ENCODE data around the gene ULK4. TPM values are rescaled to one million over a fixed set of nuclear protein-coding genes. Genes with fewer than 3 reads are reported as not detected.

Gene ULK4
- total RNA-seq, 1 experiment from 2014 or later: 6.3 TPM

DNA sequence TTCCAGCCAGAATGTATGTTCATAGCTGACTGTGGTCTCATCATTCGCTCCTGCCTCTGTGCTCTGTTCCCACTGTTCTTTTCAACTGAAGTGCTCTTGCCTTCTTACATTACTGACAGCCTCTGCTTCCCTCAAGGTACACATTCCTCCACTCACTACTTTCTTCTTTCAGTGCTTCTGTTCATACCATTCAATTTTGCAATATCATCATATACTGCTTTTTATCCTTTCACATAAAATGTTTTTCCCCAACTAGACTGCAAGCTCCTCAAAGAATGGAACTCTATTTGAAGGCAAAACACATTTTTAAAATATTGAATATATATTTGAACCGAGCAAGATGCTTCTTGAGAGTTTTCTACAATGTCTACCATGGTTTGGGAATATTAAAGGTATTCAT lies 471.5 kb downstream of the ULK4 start (continued):
- TF ChIP-seq, protein P1, sequence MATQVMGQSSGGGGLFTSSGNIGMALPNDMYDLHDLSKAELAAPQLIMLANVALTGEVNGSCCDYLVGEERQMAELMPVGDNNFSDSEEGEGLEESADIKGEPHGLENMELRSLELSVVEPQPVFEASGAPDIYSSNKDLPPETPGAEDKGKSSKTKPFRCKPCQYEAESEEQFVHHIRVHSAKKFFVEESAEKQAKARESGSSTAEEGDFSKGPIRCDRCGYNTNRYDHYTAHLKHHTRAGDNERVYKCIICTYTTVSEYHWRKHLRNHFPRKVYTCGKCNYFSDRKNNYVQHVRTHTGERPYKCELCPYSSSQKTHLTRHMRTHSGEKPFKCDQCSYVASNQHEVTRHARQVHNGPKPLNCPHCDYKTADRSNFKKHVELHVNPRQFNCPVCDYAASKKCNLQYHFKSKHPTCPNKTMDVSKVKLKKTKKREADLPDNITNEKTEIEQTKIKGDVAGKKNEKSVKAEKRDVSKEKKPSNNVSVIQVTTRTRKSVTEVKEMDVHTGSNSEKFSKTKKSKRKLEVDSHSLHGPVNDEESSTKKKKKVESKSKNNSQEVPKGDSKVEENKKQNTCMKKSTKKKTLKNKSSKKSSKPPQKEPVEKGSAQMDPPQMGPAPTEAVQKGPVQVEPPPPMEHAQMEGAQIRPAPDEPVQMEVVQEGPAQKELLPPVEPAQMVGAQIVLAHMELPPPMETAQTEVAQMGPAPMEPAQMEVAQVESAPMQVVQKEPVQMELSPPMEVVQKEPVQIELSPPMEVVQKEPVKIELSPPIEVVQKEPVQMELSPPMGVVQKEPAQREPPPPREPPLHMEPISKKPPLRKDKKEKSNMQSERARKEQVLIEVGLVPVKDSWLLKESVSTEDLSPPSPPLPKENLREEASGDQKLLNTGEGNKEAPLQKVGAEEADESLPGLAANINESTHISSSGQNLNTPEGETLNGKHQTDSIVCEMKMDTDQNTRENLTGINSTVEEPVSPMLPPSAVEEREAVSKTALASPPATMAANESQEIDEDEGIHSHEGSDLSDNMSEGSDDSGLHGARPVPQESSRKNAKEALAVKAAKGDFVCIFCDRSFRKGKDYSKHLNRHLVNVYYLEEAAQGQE (IDR thresholded peaks at IDR 0.05; ENCODE audit: low read depth): no peak
- TF ChIP-seq ELF1 (IDR thresholded peaks at IDR 0.05; ENCODE audit: borderline replicate concordance, low read depth): no peak

DNA sequence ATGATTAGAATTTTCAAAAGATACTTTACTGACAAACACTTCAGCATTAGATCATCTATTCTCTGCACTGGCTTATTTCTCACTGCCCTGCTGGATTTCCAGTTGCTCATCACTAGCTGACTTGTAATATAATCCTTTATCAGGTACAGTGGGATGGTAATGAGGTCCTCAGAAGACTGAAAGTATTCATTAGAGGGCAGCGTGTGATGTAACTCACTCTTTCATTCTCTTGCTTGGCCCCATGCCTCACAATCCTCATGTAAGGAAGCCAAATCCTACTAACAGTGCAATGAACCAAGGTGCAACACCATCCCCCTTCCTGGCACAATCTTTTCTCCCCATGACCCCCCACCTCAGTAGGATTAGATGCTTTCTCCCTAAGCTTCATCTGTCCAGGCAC lies 472.7 kb downstream of the ULK4 start:
- DNase-seq (ENCODE audit: low read depth, low spot score): no peak
- Histone ChIP-seq H3K27me3 (ENCODE audit: insufficient read depth, low read length) (peaks cover 5% of the 10 kb centered on the region; the same call in 1 of the 2 replicates), H2AFZ (ENCODE audit: low read depth, low read length, poor library complexity, severe bottlenecking) (no peak overlapping the region), H3K9ac (ENCODE audit: low read length) (no peak overlapping the region), H3K36me3 (ENCODE audit: control insufficient read depth in 1 of 2, insufficient read depth in 2 of 2, low read length in 2 of 2) (no peaks in the 10 kb centered on the region), H3K9me3 (ENCODE audit: control insufficient read depth in 1 of 2, insufficient read depth in 1 of 2, low read depth in 1 of 2, low read length in 2 of 2) (no peaks in the 10 kb centered on the region), H3K9me2 (ENCODE audit: insufficient read depth) (no peaks in the 10 kb centered on the region), H3K4me3 (replicated peaks in 1 of 2; ENCODE audit: low read depth in 1 of 2, low read length in 2 of 2) (no peak overlapping the region), H3K4me2 (ENCODE audit: low read length) (no peak overlapping the region), H4K20me1 (ENCODE audit: insufficient read depth) (no peaks in the 10 kb centered on the region), H3K79me2 (ENCODE audit: insufficient read depth, low read length) (no peaks in the 10 kb centered on the region), H3K27ac (ENCODE audit: low read depth, low read length) (no peak overlapping the region), H3K4me1 (ENCODE audit: control insufficient read depth in 1 of 2, insufficient read depth in 2 of 2, low read length in 2 of 2) (no peaks in the 10 kb centered on the region)
- ATAC-seq: no peak
- intact Hi-C loops (cut with micrococcal nuclease): no loop called here
- ChIA-PET RAD21 (ENCODE audit: low non-redundant PET in 1 of 2, low total read pairs in 2 of 2, uncharacterized antibody in 2 of 2, unreplicated experiment in 2 of 2) (no interaction called here), CTCF (no interaction called here), POLR2A (no interaction called here)
- no TSS peak for BruUV-seq (replicated peaks)
- no peak for TF ChIP-seq EGR1 (IDR thresholded peaks at IDR 0.05; ENCODE audit: low read depth)
- no peak for TF ChIP-seq SP1 (IDR thresholded peaks at IDR 0.05; ENCODE audit: low read depth)
- no peak for TF ChIP-seq POLR2A (IDR thresholded peaks at IDR 0.05; ENCODE audit: borderline replicate concordance, extremely low read depth, insufficient read depth, insufficient read length)
- TF ChIP-seq, protein P2, sequence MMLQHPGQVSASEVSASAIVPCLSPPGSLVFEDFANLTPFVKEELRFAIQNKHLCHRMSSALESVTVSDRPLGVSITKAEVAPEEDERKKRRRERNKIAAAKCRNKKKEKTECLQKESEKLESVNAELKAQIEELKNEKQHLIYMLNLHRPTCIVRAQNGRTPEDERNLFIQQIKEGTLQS (IDR thresholded peaks at IDR 0.05): no peak
- TF ChIP-seq ELF1 (IDR thresholded peaks at IDR 0.05; ENCODE audit: borderline replicate concordance, low read depth): no peak
- TF ChIP-seq POLR2AphosphoS5 (IDR thresholded peaks at IDR 0.05; ENCODE audit: low read depth, low read length): no peak
- TF ChIP-seq JUND (IDR thresholded peaks at IDR 0.05): no peak
- TF ChIP-seq, protein P3, sequence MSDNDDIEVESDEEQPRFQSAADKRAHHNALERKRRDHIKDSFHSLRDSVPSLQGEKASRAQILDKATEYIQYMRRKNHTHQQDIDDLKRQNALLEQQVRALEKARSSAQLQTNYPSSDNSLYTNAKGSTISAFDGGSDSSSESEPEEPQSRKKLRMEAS (IDR thresholded peaks at IDR 0.05): no peak
- TF ChIP-seq, protein P4, sequence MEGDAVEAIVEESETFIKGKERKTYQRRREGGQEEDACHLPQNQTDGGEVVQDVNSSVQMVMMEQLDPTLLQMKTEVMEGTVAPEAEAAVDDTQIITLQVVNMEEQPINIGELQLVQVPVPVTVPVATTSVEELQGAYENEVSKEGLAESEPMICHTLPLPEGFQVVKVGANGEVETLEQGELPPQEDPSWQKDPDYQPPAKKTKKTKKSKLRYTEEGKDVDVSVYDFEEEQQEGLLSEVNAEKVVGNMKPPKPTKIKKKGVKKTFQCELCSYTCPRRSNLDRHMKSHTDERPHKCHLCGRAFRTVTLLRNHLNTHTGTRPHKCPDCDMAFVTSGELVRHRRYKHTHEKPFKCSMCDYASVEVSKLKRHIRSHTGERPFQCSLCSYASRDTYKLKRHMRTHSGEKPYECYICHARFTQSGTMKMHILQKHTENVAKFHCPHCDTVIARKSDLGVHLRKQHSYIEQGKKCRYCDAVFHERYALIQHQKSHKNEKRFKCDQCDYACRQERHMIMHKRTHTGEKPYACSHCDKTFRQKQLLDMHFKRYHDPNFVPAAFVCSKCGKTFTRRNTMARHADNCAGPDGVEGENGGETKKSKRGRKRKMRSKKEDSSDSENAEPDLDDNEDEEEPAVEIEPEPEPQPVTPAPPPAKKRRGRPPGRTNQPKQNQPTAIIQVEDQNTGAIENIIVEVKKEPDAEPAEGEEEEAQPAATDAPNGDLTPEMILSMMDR (IDR thresholded peaks at IDR 0.05 in 2 of 3, conservative IDR thresholded peaks at IDR 0.05 in 1 of 3; ENCODE audit: borderline replicate concordance in 1 of 3, insufficient read depth in 1 of 3, low read depth in 2 of 3, low read length in 2 of 3): no peak
- TF ChIP-seq RAD21 (IDR thresholded peaks at IDR 0.05; ENCODE audit: low read depth): no peak
- no peak for TF ChIP-seq ZNF274 (IDR thresholded peaks at IDR 0.05; ENCODE audit: low read depth, low read length)
- no peak for TF ChIP-seq CBX3 (IDR thresholded peaks at IDR 0.05; ENCODE audit: low read depth)
- TF ChIP-seq, protein P5, sequence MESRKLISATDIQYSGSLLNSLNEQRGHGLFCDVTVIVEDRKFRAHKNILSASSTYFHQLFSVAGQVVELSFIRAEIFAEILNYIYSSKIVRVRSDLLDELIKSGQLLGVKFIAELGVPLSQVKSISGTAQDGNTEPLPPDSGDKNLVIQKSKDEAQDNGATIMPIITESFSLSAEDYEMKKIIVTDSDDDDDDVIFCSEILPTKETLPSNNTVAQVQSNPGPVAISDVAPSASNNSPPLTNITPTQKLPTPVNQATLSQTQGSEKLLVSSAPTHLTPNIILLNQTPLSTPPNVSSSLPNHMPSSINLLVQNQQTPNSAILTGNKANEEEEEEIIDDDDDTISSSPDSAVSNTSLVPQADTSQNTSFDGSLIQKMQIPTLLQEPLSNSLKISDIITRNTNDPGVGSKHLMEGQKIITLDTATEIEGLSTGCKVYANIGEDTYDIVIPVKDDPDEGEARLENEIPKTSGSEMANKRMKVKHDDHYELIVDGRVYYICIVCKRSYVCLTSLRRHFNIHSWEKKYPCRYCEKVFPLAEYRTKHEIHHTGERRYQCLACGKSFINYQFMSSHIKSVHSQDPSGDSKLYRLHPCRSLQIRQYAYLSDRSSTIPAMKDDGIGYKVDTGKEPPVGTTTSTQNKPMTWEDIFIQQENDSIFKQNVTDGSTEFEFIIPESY (IDR thresholded peaks at IDR 0.05; ENCODE audit: extremely low read depth, insufficient replicate concordance, low read length): no peak
- no peak for TF ChIP-seq EZH2phosphoT487 (IDR thresholded peaks at IDR 0.05; ENCODE audit: borderline replicate concordance)
- TF ChIP-seq YY1 (IDR thresholded peaks at IDR 0.05; ENCODE audit: extremely low read depth, insufficient replicate concordance, low read depth, low read length): no peak
- no peak for TF ChIP-seq EZH2 (IDR thresholded peaks at IDR 0.05)
- no peak for TF ChIP-seq SRF (IDR thresholded peaks at IDR 0.05; ENCODE audit: low read depth)
- TF ChIP-seq ZFX (IDR thresholded peaks at IDR 0.05): no peak
